GM18511 (cell line): ENCODE results near the gene HS3ST4.

Experiments used
- ATAC-seq: cut with Tn5 transposase; IDR thresholded peaks from one replicate; pipeline ENCODE4 v1.9.1; 2021; ENCODE audit warnings: mild to moderate bottlenecking, moderate library complexity; ENCODE audit not compliant: unreplicated experiment

Gene HS3ST4

DNA sequence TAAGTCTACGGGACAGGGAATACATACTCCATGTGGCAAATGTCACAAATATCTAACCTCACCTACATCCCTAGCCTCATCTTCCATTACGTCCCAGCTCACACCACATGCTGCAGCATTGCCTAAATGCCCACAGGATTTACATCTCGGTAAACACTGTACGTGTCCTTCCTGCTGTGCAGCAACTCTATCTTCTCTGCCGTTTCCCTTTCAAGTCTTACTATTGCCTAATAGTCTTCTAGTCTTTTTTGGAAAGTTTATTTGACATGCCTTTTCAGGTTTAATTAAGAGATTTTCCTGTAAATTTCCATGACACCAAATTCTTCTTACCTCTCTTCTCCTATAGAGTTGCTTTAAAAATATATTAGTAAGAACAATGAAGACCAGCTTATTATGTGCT, 120.5 kb downstream of the HS3ST4 start:
- ATAC-seq, result no peak

DNA sequence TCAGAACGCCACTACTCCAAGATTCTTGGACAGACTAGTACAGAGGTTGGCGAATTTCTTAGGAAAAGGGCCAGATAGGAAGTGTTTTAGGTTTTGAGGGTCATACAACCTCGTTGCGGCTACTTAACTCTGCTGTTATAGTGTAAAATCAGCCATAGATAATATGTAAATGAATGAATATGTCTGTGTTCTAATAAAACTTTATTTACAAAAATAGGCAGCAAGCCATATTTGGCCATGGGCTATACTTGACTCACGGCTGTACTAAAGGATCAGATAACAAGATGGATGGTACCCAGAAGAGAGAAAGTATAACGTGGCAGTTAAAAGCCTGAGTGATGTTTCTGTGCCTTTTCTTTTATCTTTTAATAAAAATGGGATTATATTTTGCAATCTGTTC, 125.5 kb downstream of the HS3ST4 start:
- ATAC-seq, result no peak

DNA sequence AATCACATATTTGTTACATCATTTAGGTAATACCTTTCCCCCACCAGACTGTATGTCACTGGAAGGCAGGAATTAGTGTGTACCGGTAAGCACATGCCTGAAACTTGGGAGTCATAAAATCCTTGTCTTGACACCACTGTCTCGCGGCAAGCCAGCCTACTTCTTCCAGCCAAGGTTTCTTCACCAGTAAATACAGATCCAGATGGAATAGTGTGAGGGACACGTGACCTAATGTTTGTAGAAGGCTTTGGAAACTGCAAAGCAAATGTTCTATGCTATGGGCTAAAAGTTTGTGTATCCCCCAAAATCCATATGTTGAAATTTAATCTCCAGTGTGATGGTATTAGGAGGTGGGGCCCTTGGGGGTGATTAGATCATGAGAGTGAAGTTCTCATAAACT, 126.1 kb downstream of the HS3ST4 start:
- no peak for ATAC-seq

DNA sequence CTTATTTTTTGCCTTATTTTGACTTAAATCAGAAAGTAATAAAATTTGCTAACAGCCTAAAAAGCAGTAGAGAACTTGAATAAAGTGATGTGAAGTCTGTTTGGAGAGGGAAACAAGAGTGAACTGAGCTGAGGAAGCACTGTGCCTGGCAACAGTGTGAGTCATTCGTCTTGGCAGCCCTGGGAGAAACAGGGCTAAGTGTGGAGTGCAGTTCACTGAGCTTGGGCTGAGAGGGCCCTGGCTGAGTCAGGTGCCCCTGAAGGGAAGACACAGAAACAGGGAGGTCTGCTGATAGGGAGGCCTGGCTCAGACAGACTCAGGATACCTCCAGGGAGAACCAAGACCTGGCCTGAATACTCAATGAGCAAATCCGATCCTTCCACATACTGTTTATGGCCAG, 132.1 kb downstream of the HS3ST4 start:
- no peak for ATAC-seq

DNA sequence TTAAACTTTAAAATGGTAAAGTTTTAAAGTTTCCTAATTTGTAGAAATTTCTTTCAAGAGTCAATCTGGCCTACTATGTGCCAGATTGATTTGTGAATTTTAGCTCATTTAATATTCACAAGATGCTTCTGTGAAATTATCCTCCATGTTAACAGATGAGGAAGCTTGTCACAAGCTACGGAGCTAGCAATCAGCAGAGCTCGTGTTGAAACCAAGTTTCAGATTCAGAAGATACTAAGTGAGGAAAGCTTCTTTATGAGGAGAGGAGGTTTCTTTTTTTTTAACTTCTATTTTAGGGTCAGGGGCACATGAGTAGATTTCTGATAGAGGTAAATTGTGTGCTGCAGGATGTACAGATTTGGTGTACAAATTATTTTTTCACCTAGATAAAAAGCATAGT, 135.9 kb downstream of the HS3ST4 start:
- no peak for ATAC-seq

DNA sequence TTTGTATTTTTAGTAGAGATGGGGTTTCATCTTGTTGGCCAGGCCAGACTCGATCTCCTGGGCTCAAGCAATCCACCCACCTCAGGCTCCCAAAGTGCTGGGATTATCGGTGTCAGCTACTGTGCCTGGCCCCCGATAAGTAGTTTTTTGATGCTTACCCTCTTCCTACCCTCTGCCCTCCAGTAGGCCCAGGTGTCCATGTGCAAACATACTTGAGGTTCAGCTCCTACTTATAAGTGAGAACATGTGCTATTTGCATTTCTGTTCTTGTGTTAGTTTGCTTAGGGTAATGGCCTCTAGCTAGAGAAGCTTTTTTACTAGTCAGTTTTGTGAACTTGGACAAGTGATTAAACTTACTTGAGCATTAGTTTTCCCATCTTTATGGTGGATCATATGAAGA, 136.8 kb downstream of the HS3ST4 start:
- ATAC-seq, result no peak

DNA sequence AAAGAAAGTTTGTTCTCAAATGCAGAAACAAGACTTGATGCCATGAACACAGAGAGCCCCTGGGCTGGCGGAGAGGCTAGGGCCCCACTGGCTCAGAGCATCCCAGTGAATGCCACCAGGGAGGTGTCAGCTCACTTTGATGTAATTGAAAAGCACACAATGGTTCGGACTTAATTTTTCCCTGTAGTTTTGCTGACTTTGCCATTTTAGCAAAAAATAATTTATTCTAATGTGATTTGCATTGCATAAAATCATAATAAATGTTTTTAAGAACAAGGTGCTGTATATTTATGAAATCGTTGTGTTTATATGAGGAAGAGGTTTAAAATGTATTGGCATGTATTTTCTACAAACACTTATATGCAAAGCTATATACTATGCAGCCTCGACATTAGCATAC, 140.5 kb downstream of the HS3ST4 start:
- no peak for ATAC-seq

DNA sequence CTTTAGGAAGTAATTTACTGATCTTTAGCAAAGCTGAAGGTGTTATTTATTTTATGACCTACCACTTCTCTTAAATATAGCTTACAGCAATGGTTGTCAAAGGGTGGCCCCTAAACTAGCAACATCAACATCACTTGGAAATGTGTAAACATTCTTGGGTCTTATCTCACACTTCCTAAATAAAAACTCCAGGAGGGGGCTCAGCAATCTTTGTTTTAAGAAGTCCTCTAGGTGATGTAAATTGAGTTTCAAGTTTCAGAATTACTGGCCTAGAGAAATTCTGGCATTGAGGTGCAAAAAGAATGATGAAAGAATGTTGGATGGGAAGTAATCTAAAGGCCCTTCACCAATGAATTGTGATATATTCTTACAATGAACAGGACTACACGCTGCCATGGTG, 142.3 kb downstream of the HS3ST4 start:
- ATAC-seq, result no peak

DNA sequence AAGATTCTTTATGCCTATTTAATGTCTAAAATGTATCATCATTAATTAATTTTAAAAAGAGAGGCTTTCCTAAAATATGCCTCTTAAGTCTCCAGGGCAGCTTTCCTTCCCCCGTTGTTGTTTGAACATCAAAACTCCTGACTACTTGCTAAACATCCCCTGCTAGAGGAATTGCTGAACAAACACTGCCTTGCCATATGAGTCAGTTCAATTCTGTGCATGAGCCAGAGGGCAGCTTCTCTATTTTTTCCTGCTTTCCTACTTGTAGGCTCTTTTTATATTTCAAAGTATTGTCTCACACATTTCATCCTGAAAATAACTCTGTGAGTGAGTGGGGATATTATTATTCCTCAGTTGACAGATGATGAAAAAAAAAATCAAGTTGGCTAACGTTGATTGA, 143.4 kb downstream of the HS3ST4 start:
- ATAC-seq, result no peak

DNA sequence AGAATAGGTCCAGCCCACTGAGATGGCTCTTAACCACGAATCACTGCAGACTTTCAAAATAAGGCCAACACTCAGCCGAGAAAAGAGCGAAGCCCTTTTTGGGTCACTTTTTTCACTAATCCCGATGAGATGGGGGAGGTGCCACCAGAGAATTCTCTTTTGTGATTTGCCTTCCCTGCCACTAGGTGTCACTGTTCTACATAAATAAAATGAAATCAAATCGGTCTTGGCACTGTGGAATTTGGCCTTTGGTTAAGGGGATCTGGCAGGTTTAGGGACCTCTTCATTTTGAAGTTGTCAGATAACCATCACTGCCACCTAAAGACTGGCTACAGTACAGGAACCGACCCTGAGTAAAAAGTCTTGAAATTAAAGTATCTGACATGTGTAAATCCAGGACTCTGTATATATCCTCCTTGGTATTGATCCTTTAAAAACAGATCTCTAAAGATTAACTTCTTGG, 147.0 kb downstream of the HS3ST4 start:
- ATAC-seq, result no peak

DNA sequence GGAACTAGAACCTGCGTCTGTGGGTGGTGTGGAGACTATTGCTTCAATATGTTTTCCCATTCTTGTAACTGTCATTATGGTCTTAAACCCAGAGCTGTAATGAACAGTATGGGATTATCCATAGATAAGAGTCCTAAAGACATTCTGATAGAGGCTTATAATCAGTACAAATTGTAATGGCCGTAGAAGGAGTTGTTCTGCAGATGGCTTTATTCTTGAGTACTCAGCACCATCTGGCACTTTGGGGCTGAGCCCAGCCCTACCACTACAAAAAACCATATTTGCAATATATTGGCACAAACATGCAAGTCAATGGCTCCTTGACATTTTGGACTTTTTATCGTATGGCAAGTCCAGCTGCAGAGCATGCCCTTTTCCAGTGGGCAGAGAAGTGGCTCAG, 150.0 kb downstream of the HS3ST4 start:
- no peak for ATAC-seq

DNA sequence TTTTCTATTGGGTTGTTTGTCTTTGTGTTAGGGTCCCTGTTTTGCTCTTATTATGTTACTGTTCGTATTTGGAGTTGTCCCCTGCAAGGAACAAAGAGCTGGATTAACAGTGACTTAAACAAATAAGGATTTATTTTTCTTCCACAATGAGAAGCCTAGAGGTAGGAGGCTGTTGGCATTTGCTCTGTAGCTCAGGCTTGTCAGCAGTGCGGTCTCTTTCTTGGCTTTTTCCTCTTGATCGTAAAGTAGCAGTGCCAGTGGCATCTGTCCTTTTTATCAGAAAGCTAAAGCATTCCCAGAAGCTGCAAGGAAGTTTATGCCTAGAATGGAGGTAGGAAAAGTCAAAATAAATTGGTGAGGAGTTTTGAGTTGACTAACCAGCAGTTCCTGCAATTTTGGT, 154.1 kb downstream of the HS3ST4 start:
- ATAC-seq, result no peak

DNA sequence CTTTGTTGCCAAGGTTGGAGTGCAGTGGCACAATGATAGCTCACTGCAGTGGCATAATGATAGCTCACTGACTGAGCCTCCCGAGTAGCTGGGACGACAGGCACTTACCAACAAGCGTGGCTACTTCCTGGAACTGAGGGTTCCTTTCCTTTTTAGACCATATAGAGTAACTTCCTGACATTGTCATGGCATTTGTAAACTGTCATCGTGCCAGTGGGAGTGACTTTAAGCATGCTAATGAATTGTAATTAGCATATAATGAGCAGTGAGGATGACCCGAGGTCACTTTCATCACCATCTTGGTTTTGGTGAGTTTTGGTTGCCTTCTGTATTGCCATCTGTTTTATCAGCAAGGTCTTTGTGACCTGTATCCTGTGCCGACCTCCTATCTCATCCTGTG, 162.4 kb downstream of the HS3ST4 start:
- no peak for ATAC-seq

DNA sequence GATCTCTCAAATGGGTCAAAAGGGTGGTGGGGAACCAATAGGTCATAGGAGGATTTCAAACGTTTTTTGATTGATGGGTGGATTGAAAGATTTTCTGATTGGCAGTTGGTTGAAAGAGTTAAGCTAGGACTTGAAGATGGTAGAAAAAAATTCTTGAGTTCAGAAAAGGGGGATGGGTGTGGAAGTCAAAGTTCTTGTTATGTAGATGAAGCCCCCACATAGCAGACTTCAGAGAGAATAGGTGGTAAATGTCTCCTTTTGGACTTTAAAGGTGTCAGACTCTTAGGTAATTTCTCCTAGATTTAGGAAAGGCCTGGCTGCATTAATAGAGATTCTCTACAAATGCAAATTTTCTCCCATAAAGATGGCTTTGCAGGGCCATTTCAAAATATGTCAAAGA, 163.3 kb downstream of the HS3ST4 start:
- no peak for ATAC-seq

DNA sequence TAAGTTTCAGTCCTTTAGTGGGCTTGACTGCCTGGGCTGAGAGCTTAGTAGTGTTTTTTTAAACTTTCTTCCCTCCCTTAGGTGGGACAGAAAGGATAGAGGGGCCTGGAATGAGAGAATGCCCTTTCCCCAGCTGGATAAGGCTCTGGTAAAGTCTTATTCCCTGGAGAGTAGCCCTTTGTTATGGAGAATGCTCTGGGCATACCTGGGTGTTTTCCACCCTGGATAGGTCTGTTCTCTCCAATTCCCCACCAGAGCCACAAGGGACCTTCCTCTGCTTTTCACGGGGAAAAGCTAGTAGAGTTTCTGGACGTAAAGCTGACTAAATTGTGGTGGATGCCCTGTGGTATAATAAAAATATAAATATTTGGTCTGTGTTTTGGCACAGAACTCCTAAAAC, 164.1 kb downstream of the HS3ST4 start:
- ATAC-seq, result no peak

DNA sequence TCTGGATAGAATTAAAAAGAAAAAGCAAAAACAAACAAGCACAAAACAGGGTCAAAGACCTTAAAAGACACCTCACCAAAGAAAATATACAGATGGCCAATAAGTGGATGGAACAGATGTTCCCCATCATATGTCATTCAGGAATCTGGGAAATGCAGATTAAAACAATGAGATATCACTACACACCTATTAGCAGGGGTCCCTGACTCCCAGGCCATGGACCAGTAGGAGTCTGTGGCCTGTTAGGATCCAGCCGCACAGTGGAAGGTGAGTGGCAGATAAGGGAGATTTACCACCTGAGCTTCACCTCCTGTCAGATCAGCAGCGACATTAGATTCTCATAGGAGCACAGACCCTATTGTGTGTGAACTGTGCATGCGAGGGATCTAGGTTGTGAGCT, 167.9 kb downstream of the HS3ST4 start:
- ATAC-seq, result no peak

DNA sequence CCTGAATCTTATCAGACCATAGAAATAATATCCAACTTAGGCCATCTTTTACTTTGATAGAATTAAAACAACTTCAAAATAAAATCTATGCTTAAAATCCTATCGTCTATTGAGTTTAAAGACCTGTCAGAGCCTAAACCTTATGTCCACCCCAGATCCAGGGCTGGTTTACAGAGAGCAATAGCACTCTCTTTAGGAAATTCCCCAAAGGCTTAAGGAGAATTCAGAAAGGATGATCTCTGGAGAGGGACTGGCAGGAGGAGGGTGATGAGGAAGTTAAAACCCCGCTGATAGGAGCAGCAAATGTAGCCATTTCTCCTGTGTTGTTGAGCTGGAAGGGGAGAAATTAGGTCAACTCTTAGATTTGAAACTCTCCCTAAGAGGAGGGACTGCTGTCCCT, 175.3 kb downstream of the HS3ST4 start:
- no peak for ATAC-seq

DNA sequence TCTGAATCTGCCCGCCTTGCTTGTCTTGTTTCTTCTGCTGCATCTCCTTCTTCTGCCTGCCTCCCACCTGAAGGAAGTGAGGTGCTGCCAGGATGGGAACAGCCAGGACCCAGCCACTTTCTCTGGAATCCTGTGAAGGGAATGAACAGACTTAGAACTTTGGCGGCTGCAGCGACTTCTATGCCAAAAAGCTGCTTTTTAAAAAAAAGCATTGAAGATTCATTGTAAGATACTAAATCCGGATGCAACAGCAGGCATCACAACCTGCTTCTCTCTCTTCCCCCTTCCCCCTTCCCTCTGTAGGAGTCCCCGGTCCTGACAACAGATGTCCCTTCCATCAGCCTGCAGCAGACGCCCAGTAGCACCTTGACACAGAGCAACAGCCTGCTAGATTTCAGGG, 176.3 kb downstream of the HS3ST4 start:
- no peak for ATAC-seq

DNA sequence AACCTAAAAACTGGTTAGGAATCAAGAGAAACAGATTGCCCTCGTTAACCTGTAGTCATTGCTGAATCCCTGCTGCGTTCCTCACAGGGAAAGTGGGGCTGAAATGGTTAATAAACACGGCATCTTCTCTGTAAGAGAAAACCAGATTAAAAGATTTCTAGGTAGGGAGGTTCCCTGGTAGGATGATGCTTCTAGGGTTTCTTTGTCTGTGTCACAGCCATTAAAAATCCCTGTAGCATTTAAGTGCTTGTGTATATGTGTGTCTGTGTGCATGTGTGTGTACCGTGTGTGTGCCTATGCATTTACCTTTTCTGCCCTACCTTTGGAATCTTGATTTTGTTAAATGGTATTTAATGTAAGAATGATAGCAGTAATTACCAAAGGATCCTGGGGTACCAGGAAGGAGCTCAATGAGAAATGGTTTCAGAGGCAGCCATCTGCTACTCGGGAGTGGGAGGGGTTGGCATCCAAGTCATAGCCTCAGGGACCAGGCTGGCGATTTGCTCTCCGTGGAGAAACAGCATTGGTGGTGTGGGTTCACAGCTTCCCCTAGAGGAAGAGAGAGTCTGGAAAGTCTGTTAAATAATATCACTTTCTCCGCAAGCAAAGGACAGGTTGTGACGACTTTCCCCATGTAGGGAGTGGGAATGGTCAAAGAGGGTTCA, 177.1 kb downstream of the HS3ST4 start:
- no peak for ATAC-seq

DNA sequence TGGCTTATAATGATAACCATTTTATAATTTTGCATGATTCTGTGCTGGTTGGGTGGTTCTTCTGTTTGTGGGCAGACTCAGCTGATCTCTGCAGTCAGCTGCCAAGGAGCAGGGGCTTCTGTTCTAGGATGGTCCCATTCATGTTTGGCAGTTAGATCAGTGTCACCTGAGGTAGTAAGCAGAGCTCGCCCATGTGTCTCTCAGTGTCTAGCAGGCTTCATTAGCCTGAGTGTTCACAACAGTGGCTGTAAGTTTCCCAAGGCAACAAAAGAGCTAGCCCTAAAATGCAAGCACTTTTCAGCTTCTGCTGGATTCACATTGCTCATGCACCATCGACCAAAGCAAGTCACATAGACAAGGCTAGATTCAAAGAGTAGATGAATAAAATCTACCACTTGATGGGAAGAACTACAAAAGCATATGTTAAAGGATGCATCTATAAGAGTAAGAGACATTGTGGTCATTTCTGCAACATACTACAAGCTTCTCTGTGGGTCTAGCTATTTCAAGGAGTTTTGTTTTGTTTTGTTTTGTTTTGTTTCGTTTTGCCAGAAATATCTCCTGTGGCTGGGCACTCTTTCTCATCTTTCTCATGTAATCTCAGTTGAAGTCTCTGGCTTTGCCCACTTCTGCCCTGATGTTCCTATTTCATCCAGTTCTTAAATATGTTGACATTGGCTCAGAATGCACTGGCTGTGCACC, 180.8 kb downstream of the HS3ST4 start:
- no peak for ATAC-seq

DNA sequence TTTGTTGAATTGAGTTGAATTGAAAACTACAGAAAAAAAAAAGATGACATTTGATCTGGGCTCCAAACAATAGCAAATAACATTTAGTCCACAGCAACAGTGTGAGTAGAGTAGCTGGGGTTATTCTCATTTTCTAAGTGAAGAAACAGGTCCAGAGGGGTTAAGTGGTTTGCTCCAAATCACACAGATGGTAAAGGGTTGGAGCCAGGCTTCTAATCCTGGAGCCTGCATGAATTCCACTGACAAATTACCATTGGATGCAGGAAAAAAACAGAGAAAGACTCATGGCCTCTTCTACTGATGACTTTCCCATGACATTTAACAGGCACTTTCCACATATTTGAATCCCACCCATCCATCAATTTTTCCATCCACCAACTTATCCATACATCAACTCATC, 182.4 kb downstream of the HS3ST4 start:
- ATAC-seq, result no peak

DNA sequence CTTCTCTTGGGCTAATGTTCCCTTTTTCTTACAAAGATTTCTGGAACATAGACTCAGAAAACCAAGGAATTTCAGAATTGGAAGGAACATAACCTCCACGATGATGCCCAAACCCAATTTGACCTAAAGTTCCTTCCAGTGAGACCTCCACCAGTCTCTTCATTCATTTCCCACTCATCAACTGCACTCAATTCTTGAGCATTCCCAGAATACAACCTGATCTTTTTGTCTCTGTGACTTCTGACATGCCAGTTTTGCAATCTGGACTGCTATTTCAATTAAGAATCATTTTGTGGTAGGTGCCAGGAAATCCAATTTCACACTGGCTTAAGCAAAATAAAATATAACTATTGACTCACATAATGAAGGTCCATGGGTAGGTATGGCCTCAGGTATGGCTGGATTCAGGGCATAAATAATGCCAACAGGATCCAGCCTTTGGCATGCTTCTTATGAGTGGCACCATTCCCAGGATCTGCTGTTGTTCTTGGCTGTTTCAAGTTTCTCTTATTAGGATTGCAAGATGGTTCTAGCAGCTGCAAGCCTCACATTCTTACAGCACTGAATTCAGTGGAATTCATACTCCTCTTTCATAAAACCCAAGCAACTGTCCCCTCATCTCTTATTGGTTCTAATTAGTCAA, 184.3 kb downstream of the HS3ST4 start:
- ATAC-seq, result no peak
